HG02678 (cell line): Measurements from ENCODE around the gene SOWAHC.
A peak's percentile ranks its signal among the peaks of the same experiment; 100 is the strongest.
"Not testable (repeated sequence)": the region's sequence is repeated elsewhere in the genome, so short reads cannot be mapped to it uniquely, and the experiment has no call there.

Source experiments
- ATAC-seq: cut with Tn5 transposase; IDR thresholded peaks from one replicate; pipeline ENCODE4 v1.9.1; 2021; ENCODE audit warnings: mild to moderate bottlenecking, moderate library complexity; ENCODE audit not compliant: unreplicated experiment

SOWAHC gene

DNA sequence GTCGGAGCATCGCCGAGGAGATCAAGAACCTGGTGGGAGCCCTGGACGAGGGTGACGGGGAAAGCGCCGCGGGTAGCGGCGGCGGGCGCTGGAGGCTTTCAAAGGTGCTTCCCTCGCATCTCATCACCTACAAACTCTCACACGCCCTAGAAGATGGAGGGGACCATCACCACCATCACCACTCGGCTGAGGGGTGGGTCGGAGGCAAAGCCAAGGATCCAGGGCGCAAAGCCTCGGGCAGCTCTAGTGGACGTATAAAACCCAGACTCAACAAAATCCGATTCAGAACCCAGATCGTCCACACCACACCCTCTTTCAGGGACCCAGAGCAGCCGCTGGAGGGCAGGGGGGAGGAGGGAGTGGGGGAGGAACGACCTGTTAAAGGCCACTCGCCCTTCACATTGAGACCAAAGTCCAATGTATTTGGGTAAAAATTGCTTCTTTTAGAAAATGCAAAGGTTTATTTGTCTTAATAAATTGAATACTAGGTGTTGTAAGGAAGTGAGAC, 1.5 kb downstream of the SOWAHC start:
- no peak for ATAC-seq

DNA sequence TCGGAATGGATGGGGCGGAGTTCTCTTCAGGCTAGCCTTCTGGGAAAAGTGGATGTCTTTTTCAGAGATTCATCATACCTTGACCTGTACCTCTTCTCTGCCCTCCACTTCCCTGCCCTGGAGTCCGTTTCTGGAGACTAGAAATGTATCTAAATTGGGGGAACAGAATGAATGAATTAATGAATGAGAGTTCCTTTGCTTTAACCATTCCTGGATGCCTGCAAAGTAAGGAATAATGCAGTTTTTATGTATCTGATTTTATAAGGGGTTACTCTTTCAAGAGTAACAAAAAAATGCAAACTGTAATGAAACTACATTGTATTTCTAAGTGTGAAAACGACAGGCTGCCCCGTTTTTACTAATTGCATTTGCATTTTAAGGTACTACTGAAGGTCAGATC, 2.0 kb downstream of the SOWAHC start:
- ATAC-seq = no peak

DNA sequence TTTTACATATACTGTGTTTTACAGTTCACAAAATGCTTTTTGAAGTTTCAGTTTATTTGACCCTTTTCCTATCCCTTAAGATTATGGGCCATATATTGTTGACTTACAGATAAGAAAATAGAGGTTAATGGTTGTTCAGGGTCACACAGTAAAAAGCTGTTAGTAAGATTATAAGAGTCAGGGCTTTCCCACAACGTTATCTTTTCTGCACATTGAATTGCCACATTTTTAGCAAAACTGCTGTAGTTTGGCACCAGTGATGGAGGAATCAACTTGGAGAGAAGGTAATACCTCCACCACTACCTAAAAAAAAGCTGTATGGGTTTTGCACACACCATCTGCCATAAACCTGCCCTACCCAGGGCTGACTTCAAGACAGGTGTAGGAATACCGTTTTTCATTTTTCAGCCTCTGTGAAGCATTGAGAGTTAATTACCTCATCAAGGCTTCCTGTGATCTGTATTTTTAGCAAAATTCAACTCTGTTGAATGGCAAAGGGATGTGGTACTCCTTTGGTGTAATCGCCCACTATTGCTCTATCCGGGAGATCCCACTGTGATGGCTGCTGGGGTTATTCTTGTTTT, 5.0 kb downstream of the SOWAHC start:
- ATAC-seq = no peak

DNA sequence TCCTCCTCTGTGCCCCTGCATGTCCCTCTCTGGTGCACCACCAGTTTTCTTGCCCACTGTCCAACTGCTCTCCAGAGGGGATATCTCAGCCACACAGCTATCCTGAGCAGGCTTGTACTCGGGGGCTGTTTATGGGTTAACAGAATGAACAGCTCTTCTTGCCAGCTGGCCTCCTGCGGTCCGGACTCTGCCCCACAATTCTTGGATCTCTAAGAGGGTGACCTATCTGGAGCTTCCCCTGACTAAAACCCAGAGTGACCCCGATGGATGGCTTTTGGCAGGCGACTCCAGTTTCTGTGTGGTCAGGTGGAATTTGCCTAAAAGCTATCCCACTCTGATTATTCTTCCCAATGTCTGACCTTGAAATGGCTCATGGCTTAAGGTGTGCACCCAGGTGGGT, 9.1 kb downstream of the SOWAHC start:
- no peak for ATAC-seq

DNA sequence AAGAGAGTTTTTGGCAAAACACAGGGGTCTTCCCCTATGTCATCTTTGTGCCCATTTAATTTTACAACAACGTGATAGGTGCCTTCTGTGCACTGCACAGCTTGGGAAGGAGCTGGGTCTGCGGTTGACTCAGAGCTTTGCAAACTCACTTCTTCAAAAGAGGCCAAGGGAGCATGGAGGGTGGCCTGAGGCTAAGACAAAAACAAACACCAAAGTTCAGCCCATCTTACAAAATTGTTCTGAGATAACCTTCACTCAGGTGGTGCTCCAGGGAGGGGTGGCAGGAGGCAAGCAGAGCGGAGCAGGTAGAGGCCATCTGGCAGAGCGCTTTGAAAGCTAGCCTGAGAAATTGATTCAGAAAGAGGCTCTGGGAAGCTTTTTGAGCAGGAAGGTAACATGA, 9.8 kb downstream of the SOWAHC start:
- no peak for ATAC-seq

DNA sequence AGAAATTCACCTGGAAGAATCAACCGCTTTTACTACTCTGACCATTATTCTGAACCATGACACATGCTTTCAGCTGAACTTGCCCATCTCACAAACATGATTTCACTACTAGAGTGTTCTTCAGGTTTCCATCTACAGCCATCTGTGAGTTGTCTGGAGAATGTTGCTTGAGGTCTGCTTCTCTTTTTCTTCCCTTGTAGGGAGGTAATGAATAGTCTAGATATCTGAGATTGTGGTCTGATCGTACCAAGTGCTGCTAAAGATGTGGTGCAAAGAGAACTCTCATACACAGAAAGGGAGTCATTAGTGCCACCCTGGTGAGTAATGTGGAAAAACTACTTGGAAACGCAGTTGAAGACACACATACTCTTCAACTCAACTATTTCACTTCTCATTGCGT, 10.2 kb downstream of the SOWAHC start:
- ATAC-seq = no peak

DNA sequence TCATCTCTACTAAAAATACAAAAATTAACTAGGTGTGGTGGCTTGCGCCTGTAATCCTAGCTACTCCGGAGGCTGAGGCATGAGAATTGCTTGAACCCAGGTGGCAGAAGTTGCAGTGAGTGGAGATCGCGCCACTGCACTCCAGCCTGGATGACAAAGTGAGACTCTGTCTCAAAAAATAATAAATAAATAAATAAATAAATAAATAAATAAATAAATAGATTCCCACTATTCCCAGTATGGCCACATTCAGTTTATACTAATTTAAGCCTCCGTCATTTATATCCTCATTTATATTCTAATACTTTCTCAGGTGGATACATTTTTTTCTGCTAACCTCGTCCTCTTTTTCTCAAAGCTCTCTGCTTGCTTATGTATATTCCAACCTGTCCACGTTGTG, 14.2 kb downstream of the SOWAHC start:
- ATAC-seq = not testable (repeated sequence)

DNA sequence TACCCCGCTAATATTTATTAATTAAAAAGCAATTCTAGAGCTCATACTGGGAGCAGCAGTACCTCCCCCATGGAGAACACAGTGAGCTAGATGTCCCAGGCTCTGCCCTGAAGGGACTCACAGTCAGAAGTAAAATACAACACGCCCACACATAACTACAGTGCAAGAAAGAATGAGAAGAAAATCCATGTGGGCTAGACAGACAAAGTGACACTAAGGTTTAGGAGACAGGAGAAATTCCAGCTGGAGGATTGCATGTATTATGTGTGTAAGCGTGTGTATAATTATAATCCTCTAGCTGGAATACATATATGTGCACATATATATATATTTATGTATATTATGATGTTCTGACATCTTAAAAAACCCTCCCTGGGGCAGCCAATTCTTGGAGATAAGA, 15.7 kb downstream of the SOWAHC start:
- ATAC-seq = no peak

DNA sequence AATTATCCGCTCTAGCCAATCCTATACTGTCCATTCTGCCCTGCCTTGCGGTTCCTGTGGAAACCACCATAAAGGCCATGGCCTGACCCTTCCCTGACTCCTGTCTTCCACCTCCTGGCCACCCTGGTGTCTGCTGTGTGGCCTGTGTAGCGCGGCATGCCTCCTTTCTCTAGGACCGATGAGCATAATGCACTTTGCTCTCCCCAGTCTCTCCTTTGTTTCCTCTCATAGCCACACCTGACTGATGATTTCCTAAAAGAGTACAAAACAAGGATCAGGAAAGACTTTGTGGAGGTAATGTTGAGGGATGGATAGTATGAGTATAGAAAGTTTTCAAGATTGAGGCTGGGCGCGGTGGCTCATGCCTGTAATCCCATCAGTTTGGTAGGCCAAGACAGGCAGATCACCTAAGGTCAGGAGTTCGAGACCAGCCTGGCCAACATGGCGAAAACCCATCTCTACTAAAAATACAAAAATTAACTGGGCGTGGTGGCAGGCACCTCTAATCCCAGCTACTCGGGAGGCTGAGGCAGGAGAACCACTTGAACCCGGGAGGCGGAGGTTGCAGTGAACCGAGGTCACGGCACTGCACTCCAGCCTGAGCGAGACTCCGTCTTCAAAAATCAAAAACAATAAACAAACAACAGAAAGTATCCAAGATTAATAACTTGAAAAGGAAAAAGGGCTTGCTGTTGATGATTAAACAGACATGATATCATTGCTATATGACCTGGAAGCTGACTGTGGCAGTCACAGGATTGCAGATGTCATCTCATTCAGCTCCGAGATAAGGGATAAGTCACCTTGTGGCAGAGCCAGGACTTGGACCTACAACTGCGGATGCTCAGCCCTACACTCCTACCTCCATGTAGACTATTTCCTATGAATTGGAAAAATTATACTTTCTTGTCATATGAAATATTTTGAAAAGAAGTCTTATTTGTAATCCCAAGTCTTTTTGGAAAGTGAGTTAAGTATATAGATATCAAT, 16.6 kb downstream of the SOWAHC start:
- no peak for ATAC-seq

DNA sequence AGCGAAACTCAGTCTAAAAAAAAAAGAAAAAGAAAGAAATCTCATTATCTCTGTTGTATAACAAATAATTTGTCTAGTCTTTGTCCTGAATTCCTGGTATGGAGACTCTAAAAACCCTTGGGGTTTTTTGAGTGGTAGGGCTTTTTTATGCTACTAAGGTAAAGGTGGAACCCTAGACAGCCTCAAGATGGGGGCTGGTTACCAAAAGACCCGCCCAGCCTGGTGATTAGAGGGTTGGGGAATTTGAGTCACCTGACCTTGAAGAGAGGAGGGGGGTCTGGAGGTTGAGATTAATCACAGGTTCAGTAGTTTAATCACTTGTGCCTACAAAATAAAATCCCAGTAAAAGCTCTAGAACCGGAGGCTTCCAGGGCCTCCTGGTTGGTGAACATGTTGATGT, 17.6 kb downstream of the SOWAHC start:
- ATAC-seq = no peak

DNA sequence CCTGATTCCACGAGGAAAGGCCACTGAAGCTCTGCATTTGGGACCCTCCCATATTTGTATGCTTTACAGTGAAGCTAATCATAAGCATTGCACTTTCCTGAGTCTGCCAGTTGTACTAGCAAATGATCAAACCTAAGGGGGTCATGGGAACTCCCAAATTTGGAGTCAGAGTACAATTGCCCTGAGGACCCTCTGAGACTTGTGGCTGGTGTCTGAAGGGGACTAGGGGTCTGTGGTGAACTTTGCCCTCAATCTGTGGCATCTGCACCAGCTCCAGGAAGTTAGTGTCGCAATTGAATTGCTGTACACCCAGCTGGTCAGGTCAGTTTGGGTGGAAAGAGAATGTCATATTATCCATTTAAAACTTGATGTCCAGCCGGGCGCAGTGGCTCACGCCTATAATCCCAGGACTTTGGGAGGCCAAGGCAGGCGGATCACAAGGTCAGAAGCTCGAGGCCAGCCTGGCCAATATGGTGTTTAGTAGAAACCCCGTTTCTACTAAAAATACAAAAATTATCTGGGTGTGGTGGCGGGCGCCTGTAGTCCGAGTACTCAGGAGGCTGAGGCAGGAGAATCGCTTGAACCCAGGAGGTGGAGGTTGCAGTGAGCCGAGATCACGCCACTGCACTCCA, 18.1 kb downstream of the SOWAHC start:
- no peak for ATAC-seq

DNA sequence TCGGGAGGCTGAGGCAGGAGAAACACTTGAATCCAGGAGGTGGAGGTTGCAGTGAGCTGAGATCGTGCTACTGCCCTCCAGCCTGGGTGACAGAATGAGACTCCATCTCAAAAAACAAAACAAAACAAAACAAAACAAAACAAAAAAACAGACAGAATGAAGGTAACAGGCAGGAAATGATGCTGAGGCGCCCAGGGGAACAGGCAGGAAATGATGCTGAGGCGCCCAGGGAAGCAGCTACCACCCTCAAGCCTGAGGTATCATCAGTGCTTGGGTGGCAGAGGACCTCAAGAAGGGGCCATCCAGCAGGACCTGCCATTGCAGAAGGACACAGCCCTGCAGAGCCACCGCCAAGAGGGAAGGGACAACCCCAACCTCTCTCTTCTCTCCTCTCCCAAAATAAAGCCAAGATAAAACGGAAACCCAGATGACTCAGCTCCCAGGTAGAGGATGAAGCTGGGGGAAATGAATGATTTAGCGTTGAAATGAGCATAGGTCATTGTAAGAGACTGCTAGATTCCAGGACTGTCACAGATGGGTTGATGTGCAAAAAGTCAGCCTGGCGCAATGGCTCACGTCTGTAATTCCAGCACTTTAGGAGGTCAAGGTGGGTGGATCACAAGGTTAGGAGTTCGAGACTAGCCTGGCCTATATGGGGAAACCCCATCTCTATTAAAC, 19.3 kb downstream of the SOWAHC start:
- no peak for ATAC-seq

DNA sequence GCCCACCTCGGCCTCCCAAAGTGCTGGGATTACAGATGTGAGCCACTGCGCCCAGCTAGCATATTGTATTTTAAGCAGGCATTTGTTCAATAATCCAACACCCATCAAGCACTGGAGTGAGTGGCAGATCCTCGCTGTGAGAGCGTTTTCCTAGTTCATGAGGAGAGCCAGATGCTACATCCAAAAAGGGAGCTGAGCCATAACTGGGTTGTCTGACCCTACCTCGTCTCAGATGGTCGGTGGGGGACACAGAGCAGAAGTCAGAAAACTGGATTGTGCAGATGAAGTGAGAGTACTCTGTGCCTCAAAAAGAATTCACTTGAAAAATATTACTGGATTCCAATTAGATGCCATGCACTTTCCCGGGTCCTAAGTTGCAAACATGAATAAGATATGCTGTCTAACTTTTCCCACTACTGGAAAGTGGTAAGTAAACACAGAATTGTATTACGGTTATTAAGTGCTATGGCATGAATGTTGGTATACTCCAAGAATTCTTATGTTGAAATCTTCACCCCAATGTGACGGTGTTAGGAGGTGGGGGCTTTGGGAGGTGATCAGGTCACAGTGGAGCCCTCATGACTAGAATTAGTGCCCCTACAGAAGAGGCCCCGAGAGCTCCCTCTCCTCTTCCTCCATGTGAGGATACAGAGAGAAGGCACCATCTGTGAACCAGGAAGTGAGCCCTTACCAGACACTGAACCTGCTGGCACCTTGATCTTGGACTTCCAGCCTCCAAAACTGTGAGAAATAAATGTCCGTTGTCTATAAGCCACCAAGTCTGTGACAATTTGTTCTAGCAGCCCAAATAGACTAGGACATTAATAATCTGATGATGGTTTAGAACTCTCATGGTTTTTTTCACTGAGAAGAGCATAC, 21.5 kb downstream of the SOWAHC start:
- ATAC-seq = no peak

DNA sequence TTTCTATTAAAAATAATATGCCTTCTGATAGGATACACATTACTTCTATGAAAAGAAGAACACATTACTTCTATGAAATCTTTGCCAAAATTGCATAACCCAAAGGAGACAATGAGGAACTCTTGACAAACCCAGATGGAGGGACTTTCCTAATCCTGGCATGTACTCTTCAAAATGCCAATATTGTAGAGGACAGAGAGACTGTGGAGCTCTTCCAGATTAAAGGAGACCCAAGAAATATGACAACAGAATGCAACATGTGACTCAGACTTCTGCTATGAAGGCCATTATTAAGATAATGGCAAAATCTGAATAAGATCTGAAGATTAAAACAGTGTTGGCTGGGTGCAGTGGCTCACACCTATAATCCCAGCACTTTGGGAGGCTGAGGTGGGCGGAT, 22.2 kb downstream of the SOWAHC start:
- ATAC-seq = no peak

DNA sequence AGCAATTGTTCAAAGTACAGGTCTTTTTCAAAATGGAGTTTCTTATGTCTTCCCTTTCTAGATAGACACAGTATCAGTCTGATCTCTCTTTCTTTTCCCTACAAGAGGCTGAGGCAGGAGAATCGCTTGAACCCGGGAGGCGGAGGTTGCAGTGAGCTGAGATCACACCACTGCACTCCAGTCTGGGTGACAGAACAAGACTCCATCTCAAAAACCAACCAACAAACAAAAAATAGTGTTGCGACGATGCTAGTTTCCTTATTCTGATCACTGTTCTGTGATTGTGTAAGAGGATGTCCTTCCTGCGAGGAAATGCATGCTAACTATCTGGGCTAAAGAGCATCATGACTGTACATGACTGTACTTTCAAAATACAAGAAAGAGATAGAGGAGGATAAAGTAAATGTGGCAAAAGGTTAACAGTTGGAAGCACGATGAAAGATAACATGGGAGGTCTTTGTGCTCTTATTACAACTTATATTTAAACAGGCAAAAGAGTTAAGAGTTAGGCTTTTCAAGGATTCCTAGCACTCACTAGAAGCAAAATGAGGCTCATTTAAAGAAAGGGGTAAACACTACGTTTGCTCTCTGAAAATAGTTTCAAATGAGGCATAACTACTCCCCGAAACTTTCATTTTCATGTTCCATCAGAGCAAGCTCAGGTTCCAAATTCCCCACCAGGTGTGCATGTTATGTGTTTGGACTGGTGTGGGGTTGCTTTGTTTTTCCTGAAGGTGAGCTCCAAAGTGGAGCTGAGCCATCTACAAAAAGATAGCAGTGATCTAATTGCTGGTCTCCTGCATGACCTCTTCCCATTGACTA, 23.8 kb downstream of the SOWAHC start:
- peak; percentile 77 for ATAC-seq

DNA sequence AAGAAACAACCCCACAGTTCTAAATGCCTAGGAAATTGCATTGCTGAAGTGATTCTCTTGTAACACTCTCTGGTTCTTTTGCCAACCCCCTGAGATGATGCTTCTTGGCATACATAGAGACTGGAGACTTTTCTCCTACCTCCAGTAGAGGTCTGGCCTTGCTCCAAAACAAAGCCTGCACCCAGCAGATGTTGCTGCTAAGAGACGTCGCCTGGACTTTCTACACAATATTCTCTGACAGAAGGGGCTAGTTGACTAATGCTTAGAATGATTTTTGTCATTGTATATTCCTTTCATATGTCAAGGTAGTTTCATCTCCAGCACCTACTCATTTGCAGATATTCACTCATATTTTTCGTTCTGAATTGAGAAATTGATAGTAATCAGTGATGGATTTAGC, 24.6 kb downstream of the SOWAHC start:
- ATAC-seq = no peak

DNA sequence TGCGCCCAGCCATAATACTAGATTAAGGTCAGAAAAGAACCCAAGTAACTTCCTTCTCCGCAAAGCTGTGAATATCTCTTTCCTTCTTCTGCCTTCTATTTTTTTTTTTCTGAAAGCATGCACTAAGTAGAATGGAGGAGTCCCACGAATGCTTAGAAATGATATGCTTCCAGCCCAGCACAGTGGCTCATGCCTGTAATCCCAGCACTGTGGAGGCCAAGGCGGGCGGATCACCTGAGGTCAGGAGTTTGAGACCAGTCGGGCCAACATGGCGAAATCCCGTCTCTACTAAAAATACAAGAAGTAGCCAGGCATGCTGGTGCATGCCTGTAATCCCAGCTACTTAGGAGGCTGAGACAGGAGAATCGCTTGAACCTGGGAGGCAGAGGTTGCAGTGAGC, 25.8 kb downstream of the SOWAHC start:
- not testable (repeated sequence) for ATAC-seq

DNA sequence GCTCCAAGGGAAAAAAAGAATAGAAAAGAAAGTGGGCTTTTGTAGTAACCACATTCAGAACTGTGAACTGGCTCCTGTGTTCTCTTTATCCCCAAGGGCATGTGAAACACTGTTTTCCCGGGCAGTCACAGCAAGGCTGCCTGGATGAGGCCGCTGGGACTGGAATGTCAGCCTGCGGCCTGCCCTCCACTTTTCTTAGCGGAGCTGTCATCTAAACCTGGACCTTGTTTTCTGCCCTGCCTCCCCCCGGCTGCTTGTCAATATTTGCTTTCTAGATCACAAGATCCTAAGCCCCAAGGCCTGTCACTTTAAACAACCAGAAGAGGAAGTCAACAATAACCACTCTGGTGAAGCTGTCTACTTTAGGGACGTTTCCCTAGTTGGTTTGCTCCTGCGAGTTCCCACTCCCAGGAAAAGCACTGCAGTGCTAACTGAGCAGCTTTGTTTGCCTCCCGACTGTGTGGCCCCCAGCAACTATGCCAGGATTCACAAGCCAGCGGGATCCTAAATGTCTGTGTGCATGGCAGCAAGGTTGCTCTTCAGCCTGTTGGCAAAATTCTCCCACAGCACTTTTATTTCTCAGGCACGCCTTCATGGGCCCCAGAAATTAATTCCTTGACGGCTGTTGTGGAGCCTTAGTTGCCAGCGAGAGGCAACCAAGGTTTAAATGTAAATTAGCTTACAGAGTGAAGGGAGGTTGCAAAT, 30.6 kb downstream of the SOWAHC start:
- no peak for ATAC-seq
